Measurements from ENCODE around the gene NPPC.

NPPC gene

GRCh38 chr2:231931481-231931915 lies 5.3 kb upstream of the NPPC start:
- no peak for TF ChIP-seq ZFP41 (tag by site-specific recombination; IDR thresholded peaks at IDR 0.05; ENCODE audit: borderline replicate concordance)
- no peak for TF ChIP-seq MYNN (tag by site-specific recombination; IDR thresholded peaks at IDR 0.05; ENCODE audit: borderline replicate concordance)
- no peak for TF ChIP-seq ZNF433 (tag by site-specific recombination; IDR thresholded peaks at IDR 0.05; ENCODE audit: low read depth)
- TF ChIP-seq ZNF280C (tag by site-specific recombination; IDR thresholded peaks at IDR 0.05), result no peak
- no peak for TF ChIP-seq REPIN1 (tag by site-specific recombination; IDR thresholded peaks at IDR 0.05; ENCODE audit: low read depth)
- TF ChIP-seq, protein P1, sequence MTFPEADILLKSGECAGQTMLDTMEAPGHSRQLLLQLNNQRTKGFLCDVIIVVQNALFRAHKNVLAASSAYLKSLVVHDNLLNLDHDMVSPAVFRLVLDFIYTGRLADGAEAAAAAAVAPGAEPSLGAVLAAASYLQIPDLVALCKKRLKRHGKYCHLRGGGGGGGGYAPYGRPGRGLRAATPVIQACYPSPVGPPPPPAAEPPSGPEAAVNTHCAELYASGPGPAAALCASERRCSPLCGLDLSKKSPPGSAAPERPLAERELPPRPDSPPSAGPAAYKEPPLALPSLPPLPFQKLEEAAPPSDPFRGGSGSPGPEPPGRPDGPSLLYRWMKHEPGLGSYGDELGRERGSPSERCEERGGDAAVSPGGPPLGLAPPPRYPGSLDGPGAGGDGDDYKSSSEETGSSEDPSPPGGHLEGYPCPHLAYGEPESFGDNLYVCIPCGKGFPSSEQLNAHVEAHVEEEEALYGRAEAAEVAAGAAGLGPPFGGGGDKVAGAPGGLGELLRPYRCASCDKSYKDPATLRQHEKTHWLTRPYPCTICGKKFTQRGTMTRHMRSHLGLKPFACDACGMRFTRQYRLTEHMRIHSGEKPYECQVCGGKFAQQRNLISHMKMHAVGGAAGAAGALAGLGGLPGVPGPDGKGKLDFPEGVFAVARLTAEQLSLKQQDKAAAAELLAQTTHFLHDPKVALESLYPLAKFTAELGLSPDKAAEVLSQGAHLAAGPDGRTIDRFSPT (tag by site-specific recombination; IDR thresholded peaks at IDR 0.05), result no peak
- no peak for TF ChIP-seq ZNF658 (tag by site-specific recombination; IDR thresholded peaks at IDR 0.05)
- TF ChIP-seq ZSCAN4 (tag by site-specific recombination; IDR thresholded peaks at IDR 0.05), result no peak
- no peak for TF ChIP-seq ZNF274 (IDR thresholded peaks at IDR 0.05; ENCODE audit: low read length)
- no peak for TF ChIP-seq ZNF274 (tag by site-specific recombination; IDR thresholded peaks at IDR 0.05; ENCODE audit: borderline replicate concordance)
- no peak for TF ChIP-seq ZNF529 (tag by site-specific recombination; IDR thresholded peaks at IDR 0.05; ENCODE audit: insufficient replicate concordance)
- no peak for TF ChIP-seq ZNF112 (tag by site-specific recombination; IDR thresholded peaks at IDR 0.05)
- TF ChIP-seq HOXA7 (CRISPR knock-in tag; IDR thresholded peaks at IDR 0.05; ENCODE audit: borderline replicate concordance), result no peak
- TF ChIP-seq ZNF266 (tag by site-specific recombination; IDR thresholded peaks at IDR 0.05; ENCODE audit: low read depth), result no peak
- no peak for TF ChIP-seq ZNF202 (tag by site-specific recombination; IDR thresholded peaks at IDR 0.05; ENCODE audit: borderline replicate concordance)
- no peak for TF ChIP-seq ZNF350 (tag by site-specific recombination; IDR thresholded peaks at IDR 0.05)
- TF ChIP-seq, protein P2, sequence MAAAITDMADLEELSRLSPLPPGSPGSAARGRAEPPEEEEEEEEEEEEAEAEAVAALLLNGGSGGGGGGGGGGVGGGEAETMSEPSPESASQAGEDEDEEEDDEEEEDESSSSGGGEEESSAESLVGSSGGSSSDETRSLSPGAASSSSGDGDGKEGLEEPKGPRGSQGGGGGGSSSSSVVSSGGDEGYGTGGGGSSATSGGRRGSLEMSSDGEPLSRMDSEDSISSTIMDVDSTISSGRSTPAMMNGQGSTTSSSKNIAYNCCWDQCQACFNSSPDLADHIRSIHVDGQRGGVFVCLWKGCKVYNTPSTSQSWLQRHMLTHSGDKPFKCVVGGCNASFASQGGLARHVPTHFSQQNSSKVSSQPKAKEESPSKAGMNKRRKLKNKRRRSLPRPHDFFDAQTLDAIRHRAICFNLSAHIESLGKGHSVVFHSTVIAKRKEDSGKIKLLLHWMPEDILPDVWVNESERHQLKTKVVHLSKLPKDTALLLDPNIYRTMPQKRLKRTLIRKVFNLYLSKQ (tag by site-specific recombination; IDR thresholded peaks at IDR 0.05; ENCODE audit: borderline replicate concordance), result no peak
- no peak for TF ChIP-seq ZNF629 (tag by site-specific recombination; IDR thresholded peaks at IDR 0.05)
- no peak for TF ChIP-seq ZNF146 (tag by site-specific recombination; IDR thresholded peaks at IDR 0.05)
- no peak for TF ChIP-seq ZNF132 (tag by site-specific recombination; IDR thresholded peaks at IDR 0.05; ENCODE audit: borderline replicate concordance)

More at GRCh38 chr2:231931481-231931915, 5.3 kb upstream of the NPPC start:
- no peak overlapping the region for H3K27ac ChIP-seq (ENCODE audit: extremely low read depth, low read depth, low read length)
- no peaks in the 10 kb centered on the region for H3K9me3 ChIP-seq (ENCODE audit: control insufficient read depth, insufficient read depth, low read depth, low read length)
- CTCF ChIA-PET, result interaction anchor here (2.0 to 8.6 kb wide), 2 partner anchors 31 to 210 kb away, joined by 5 to 85 read pairs; no protein-coding TSS in a partner anchor
- no peak overlapping the region for H3K4me3 ChIP-seq (ENCODE audit: low read depth, low read length)
- no peaks in the 10 kb centered on the region for H3K4me1 ChIP-seq (ENCODE audit: control insufficient read depth, insufficient read depth, low read length)
- H3K36me3 ChIP-seq (ENCODE audit: control insufficient read depth in 2 of 2, insufficient read depth in 1 of 2, low read length in 2 of 2), result no peaks in the 10 kb centered on the region
- POLR2A ChIA-PET, result no interaction called here

Measured in HEK293 (cell line).